B cell (primary cell): ENCODE data around the gene FOXQ1. TPM values are rescaled to one million over a fixed set of nuclear protein-coding genes. Genes with fewer than 3 reads are reported as not detected.

Experiments used
- ATAC-seq: fragments of 200-7000 bp; cut with Tn5 transposase; one replicate; pipeline ENCODE4 v1.10.0; 2021; ENCODE audit warnings: low read depth, mild to moderate bottlenecking, moderate number of reproducible peaks, moderate library complexity
- CTCF ChIA-PET: fragments of 350-600 bp; sonication (Branson Sonifier 250); formaldehyde crosslinking; loops from one replicate; lab custom pipeline; 2021; ENCODE audit warnings: antibody characterized with exemption, inconsistent platforms; lab: Charles Lee
- POLR2A ChIA-PET: fragments of 350-600 bp; sonication (Branson Sonifier 250); formaldehyde crosslinking; loops from one replicate; lab custom pipeline; 2021; ENCODE audit warnings: antibody characterized with exemption; lab: Charles Lee
- DNase-seq: peaks from one replicate; pipeline ENCODE4 v3.0.0; 2013
- H2AFZ ChIP-seq: 2 replicates; pipeline ENCODE4 v1.6.1; 2012; ENCODE audit warnings: mild to moderate bottlenecking, low read depth, low read length; ENCODE audit not compliant: insufficient read depth, poor library complexity, severe bottlenecking
- H3K27ac ChIP-seq, 2 donors: 1 replicate in 1 of 2; 2 replicates in 1 of 2; pipeline ENCODE4 v1.5.1; 2012 to 2013; ENCODE audit warnings: low read length in 2 of 2, mild to moderate bottlenecking in 2 of 2, moderate library complexity in 1 of 2
- H3K27me3 ChIP-seq, 4 experiments: fragments of 200-600 bp in 1 of 4; sonication (generic) in 1 of 4; replicated peaks in 1 of 4; 1 replicate in 2 of 4; 2 replicates in 2 of 4; pipeline versions ENCODE4 v1.6.1 to v1.7.0; 2013 to 2016; ENCODE audit warnings: low read length in 3 of 4, mild to moderate bottlenecking in 2 of 4, mixed read lengths in 1 of 4, moderate library complexity in 1 of 4; ENCODE audit not compliant: insufficient read depth in 4 of 4, control insufficient read depth in 3 of 4; ENCODE audit errors: control extremely low read depth in 1 of 4
- H3K36me3 ChIP-seq, 2 experiments: replicated peaks in 1 of 2; 1 replicate in 1 of 2; 2 replicates in 1 of 2; pipeline versions ENCODE4 v1.6.1 to v1.7.1; 2013; ENCODE audit warnings: low read length in 1 of 2; ENCODE audit not compliant: insufficient read depth in 2 of 2, control insufficient read depth in 1 of 2; ENCODE audit errors: control extremely low read depth in 1 of 2, extremely low read depth in 1 of 2
- H3K4me1 ChIP-seq, 2 donors: fragments of 200-600 bp in 1 of 2; sonication (generic) in 1 of 2; 1 replicate in 1 of 2; 2 replicates in 1 of 2; pipeline versions ENCODE4 v1.5.1 to v1.6.1; 2013 to 2017; ENCODE audit warnings: low read length in 2 of 2; ENCODE audit not compliant: control insufficient read depth in 2 of 2, insufficient read depth in 2 of 2
- H3K4me2 ChIP-seq: replicated peaks from 2 replicates; pipeline ENCODE3; 2012; ENCODE audit warnings: mild to moderate bottlenecking, low read depth, low read length; ENCODE audit not compliant: poor library complexity, severe bottlenecking
- H3K4me3 ChIP-seq, 5 experiments: fragments of 200-600 bp in 1 of 5; sonication (generic) in 1 of 5; 1 replicate in 3 of 5; 2 replicates in 2 of 5; pipeline versions ENCODE4 v1.5.1 to v1.7.0; 2011 to 2016; ENCODE audit warnings: low read length in 4 of 5, mild to moderate bottlenecking in 4 of 5, low read depth in 2 of 5, control low read depth in 1 of 5, moderate library complexity in 1 of 5; ENCODE audit not compliant: insufficient read depth in 1 of 5; ENCODE audit errors: control extremely low read depth in 1 of 5, extremely low read depth in 1 of 5
- H3K79me2 ChIP-seq: fragments of 200-600 bp; sonication (generic); one replicate; pipeline ENCODE4 v1.6.0; 2016; ENCODE audit warnings: low read length; ENCODE audit not compliant: control insufficient read depth, insufficient read depth
- H3K9ac ChIP-seq: fragments of 200-600 bp; sonication (generic); 2 replicates; pipeline ENCODE4 v1.6.1; 2017; ENCODE audit warnings: mild to moderate bottlenecking, low read length, moderate library complexity
- H3K9me3 ChIP-seq, 3 donors: one replicate each; pipeline versions ENCODE4 v1.6.1 to v1.7.1; 2013; ENCODE audit warnings: low read length in 2 of 3; ENCODE audit not compliant: control insufficient read depth in 2 of 3, insufficient read depth in 1 of 3; ENCODE audit errors: control extremely low read depth in 1 of 3
- H4K20me1 ChIP-seq: 2 replicates; pipeline ENCODE4 v1.6.0; 2012; ENCODE audit warnings: mild to moderate bottlenecking, low read length; ENCODE audit not compliant: insufficient read depth, control insufficient read depth, poor library complexity, severe bottlenecking
- H3K27ac Mint-ChIP-seq: one replicate; pipeline ENCODE4 v1.8.0; 2021; ENCODE audit warnings: mixed read lengths
- H3K27me3 Mint-ChIP-seq: one replicate; pipeline ENCODE4 v1.8.0; 2021; ENCODE audit warnings: mixed read lengths
- H3K4me1 Mint-ChIP-seq: one replicate; pipeline ENCODE4 v1.8.0; 2021; ENCODE audit warnings: mixed read lengths
- H3K4me3 Mint-ChIP-seq: one replicate; pipeline ENCODE4 v1.8.0; 2021; ENCODE audit warnings: mixed read lengths
- H3K9me3 Mint-ChIP-seq: one replicate; pipeline ENCODE4 v1.8.0; 2022; ENCODE audit warnings: mixed read lengths; ENCODE audit not compliant: insufficient read depth
- CTCF ChIP-seq: fragments of 200-600 bp; IDR thresholded peaks from one replicate; pipeline ENCODE4 v1.8.0; 2022; ENCODE audit warnings: antibody characterized with exemption, mild to moderate bottlenecking
- EZH2 ChIP-seq: IDR thresholded peaks from 2 replicates; pipeline ENCODE4 v1.6.1; 2012; ENCODE audit warnings: borderline replicate concordance, low read depth, mild to moderate bottlenecking, moderate library complexity, low read length; ENCODE audit not compliant: insufficient read depth, poor library complexity, severe bottlenecking
- WGBS: methylation state at CpG from one replicate; pipeline ENCODE4 v1.1.5; 2013; ENCODE audit warnings: missing lambda C conversion rate; ENCODE audit not compliant: insufficient coverage; 5-methylcytosine and 5-hydroxymethylcytosine counted together
- intact Hi-C: fragments of 100-400 bp; cut with micrococcal nuclease; formaldehyde crosslinking; loops from one replicate; pipeline ENCODE4 v1.10.0; 2022
- polyA plus RNA-seq: library from polyadenylated mRNA; depleted of rRNA; stranded (reverse); fragments of >200 nt; gene quantifications from 2 replicates; pipeline ENCODE4 v1.2.3, GENCODE V29; 2012
- total RNA-seq, 2 donors: library from RNA; stranded (reverse); fragments of 120-200 nt in 1 of 2; gene quantifications; 1 replicate in 1 of 2; 2 replicates in 1 of 2; pipeline versions ENCODE4 v1.2.3 to v1.2.4, GENCODE V29; 2013 to 2022

The FOXQ1 gene
- total and polyA plus RNA-seq, 2 donors (not counting 1 experiment from before 2014, with no cell fraction given) = not detected

GRCh38 chr6:1263039-1263849 lies 48.7 kb upstream of the FOXQ1 start:
- intact Hi-C loops = no loop called here
- Histone ChIP-seq H3K27me3 (peaks cover 0 to 2% (median 0%) of the 10 kb centered on the region in 4 experiments), H4K20me1 (no peaks in the 10 kb centered on the region), H2AFZ (no peak overlapping the region), H3K27ac (no peak overlapping the region), H3K36me3 (no peaks in the 10 kb centered on the region), H3K4me2 (no peak overlapping the region), H3K4me1 (no peaks in the 10 kb centered on the region), H3K4me3 (no peak overlapping the region), H3K79me2 (no peaks in the 10 kb centered on the region), H3K9ac (no peak overlapping the region), H3K9me3 (no peaks in the 10 kb centered on the region)
- WGBS = 83% methylated on average over 9 of the region's 12 CpGs
- Mint-ChIP-seq H3K27me3 (peaks cover 11% of the 10 kb centered on the region), H3K27ac (no peak overlapping the region), H3K4me1 (no peaks in the 10 kb centered on the region), H3K4me3 (no peak overlapping the region), H3K9me3 (no peaks in the 10 kb centered on the region)
- TF ChIP-seq EZH2 (no peak), CTCF (no peak)
- ATAC-seq = no peak
- ChIA-PET POLR2A (no interaction called here), CTCF (no interaction called here)
- no peak for DNase-seq

GRCh38 chr6:1263850-1264377 lies 48.0 kb upstream of the FOXQ1 start:
- H3K36me3 ChIP-seq = no peaks in the 10 kb centered on the region
- intact Hi-C loops = no loop called here
- Mint-ChIP-seq H3K4me1 (no peaks in the 10 kb centered on the region), H3K9me3 (no peaks in the 10 kb centered on the region), H3K4me3 (no peak overlapping the region), H3K27ac (no peak overlapping the region), H3K27me3 (peaks cover 7% of the 10 kb centered on the region)
- H3K4me2 ChIP-seq = no peak overlapping the region
- H3K4me1 ChIP-seq = no peaks in the 10 kb centered on the region
- TF ChIP-seq CTCF (no peak), EZH2 (no peak)
- ChIA-PET POLR2A (no interaction called here), CTCF (no interaction called here)
- ATAC-seq (no peak), DNase-seq (no peak)
- no peak overlapping the region for H2AFZ ChIP-seq
- peaks cover 0 to 2% (median 0%) of the 10 kb centered on the region in 4 experiments for H3K27me3 ChIP-seq
- H4K20me1 ChIP-seq = no peaks in the 10 kb centered on the region
- WGBS = 90% methylated on average over 6 of the region's 10 CpGs
- no peak overlapping the region for H3K27ac ChIP-seq
- no peak overlapping the region for H3K9ac ChIP-seq
- no peaks in the 10 kb centered on the region for H3K79me2 ChIP-seq
- no peaks in the 10 kb centered on the region for H3K9me3 ChIP-seq
- H3K4me3 ChIP-seq = no peak overlapping the region
